ENCODE data around the gene PPP2R2D. TPM values are rescaled to one million over a fixed set of nuclear protein-coding genes. Genes with fewer than 3 reads are reported as not detected.

Gene PPP2R2D
- total and polyA plus RNA-seq, 2 donors = 29.3 to 32.3 TPM

GRCh38 chr10:131872827-131873375, 27.9 kb upstream of the PPP2R2D start:
- 81% methylated on average over 19 of the region's 19 CpGs for WGBS
- DNase-seq (ENCODE audit: low read depth in 6 of 9, low spot score in 9 of 9) = no peak
- H3K36me3 ChIP-seq (ENCODE audit: control insufficient read depth in 2 of 2, insufficient read depth in 2 of 2, low read length in 1 of 2) = no peaks in the 10 kb centered on the region

GRCh38 chr10:131874991-131875451, 25.8 kb upstream of the PPP2R2D start:
- Histone ChIP-seq H3K36me3 (ENCODE audit: control insufficient read depth in 2 of 2, insufficient read depth in 2 of 2, low read length in 1 of 2) (no peaks in the 10 kb centered on the region), H3K27ac (ENCODE audit: low read depth in 1 of 2, low read length in 1 of 2) (no peak overlapping the region), H3K4me3 (ENCODE audit: low read length in 2 of 2) (no peak overlapping the region), H3K4me1 (ENCODE audit: control insufficient read depth in 2 of 2, insufficient read depth in 2 of 2, low read length in 2 of 2) (no peaks in the 10 kb centered on the region), H3K9me3 (ENCODE audit: control insufficient read depth in 2 of 2, insufficient read depth in 1 of 2, low read length in 1 of 2) (no peaks in the 10 kb centered on the region), H3K27me3 (ENCODE audit: control insufficient read depth in 2 of 2, insufficient read depth in 1 of 2, low read length in 1 of 2) (peaks cover 3 to 9% of the 10 kb centered on the region in 2 donors)
- DNase-seq (ENCODE audit: low read depth in 6 of 9, low spot score in 9 of 9) = peak; percentile 22 to 74 (median 39)
- 6% methylated on average over 17 of the region's 17 CpGs for WGBS

More at GRCh38 chr10:131872827-131873375, 27.9 kb upstream of the PPP2R2D start:
- Histone ChIP-seq H3K27me3 (ENCODE audit: control insufficient read depth in 2 of 2, insufficient read depth in 1 of 2, low read length in 1 of 2) (peaks cover 3 to 9% of the 10 kb centered on the region in 2 donors), H3K4me1 (ENCODE audit: control insufficient read depth in 2 of 2, insufficient read depth in 2 of 2, low read length in 2 of 2) (no peaks in the 10 kb centered on the region), H3K27ac (ENCODE audit: low read depth in 1 of 2, low read length in 1 of 2) (peak overlapping the region in 1 of 2 donors; percentile 31), H3K4me3 (ENCODE audit: low read length in 2 of 2) (no peak overlapping the region), H3K9me3 (ENCODE audit: control insufficient read depth in 2 of 2, insufficient read depth in 1 of 2, low read length in 1 of 2) (no peaks in the 10 kb centered on the region)

GRCh38 chr10:131875501-131875900, 25.3 kb upstream of the PPP2R2D start:
- Histone ChIP-seq H3K27me3 (ENCODE audit: control insufficient read depth in 2 of 2, insufficient read depth in 1 of 2, low read length in 1 of 2) (peaks cover 3 to 9% of the 10 kb centered on the region in 2 donors), H3K27ac (ENCODE audit: low read depth in 1 of 2, low read length in 1 of 2) (no peak overlapping the region), H3K4me1 (ENCODE audit: control insufficient read depth in 2 of 2, insufficient read depth in 2 of 2, low read length in 2 of 2) (no peaks in the 10 kb centered on the region), H3K4me3 (ENCODE audit: low read length in 2 of 2) (no peak overlapping the region), H3K9me3 (ENCODE audit: control insufficient read depth in 2 of 2, insufficient read depth in 1 of 2, low read length in 1 of 2) (no peaks in the 10 kb centered on the region), H3K36me3 (ENCODE audit: control insufficient read depth in 2 of 2, insufficient read depth in 2 of 2, low read length in 1 of 2) (no peaks in the 10 kb centered on the region)
- 84% methylated on average over 10 of the region's 10 CpGs for WGBS
- no peak for DNase-seq (ENCODE audit: low read depth in 6 of 9, low spot score in 9 of 9)

- H3K27me3 ChIP-seq (ENCODE audit: control insufficient read depth in 2 of 2, insufficient read depth in 1 of 2, low read length in 1 of 2) = peaks cover 3 to 9% of the 10 kb centered on the region in 2 donors
- 83% methylated on average over 10 of the region's 10 CpGs for whole genome bisulfite sequencing
Measured at GRCh38 chr10:131876017-131876416, 24.8 kb upstream of the PPP2R2D start.

GRCh38 chr10:131876508-131876907, 24.3 kb upstream of the PPP2R2D start:
- no peak for DNase-seq (ENCODE audit: low read depth in 6 of 9, low spot score in 9 of 9)
- no peaks in the 10 kb centered on the region for H3K4me1 ChIP-seq (ENCODE audit: control insufficient read depth in 2 of 2, insufficient read depth in 2 of 2, low read length in 2 of 2)
- no peak overlapping the region for H3K27ac ChIP-seq (ENCODE audit: low read depth in 1 of 2, low read length in 1 of 2)
- H3K4me3 ChIP-seq (ENCODE audit: low read length in 2 of 2) = no peak overlapping the region
- H3K9me3 ChIP-seq (ENCODE audit: control insufficient read depth in 2 of 2, insufficient read depth in 1 of 2, low read length in 1 of 2) = peaks cover 0 to 3% of the 10 kb centered on the region in 2 donors
- H3K27me3 ChIP-seq (ENCODE audit: control insufficient read depth in 2 of 2, insufficient read depth in 1 of 2, low read length in 1 of 2) = peaks cover 3 to 9% of the 10 kb centered on the region in 2 donors
- H3K36me3 ChIP-seq (ENCODE audit: control insufficient read depth in 2 of 2, insufficient read depth in 2 of 2, low read length in 1 of 2) = no peaks in the 10 kb centered on the region
- WGBS = 69% methylated on average over 7 of the region's 7 CpGs

More at GRCh38 chr10:131876017-131876416, 24.8 kb upstream of the PPP2R2D start:
- H3K4me1 ChIP-seq (ENCODE audit: control insufficient read depth in 2 of 2, insufficient read depth in 2 of 2, low read length in 2 of 2) = no peaks in the 10 kb centered on the region
- H3K4me3 ChIP-seq (ENCODE audit: low read length in 2 of 2) = no peak overlapping the region
- DNase-seq (ENCODE audit: low read depth in 6 of 9, low spot score in 9 of 9) = no peak
- no peak overlapping the region for H3K27ac ChIP-seq (ENCODE audit: low read depth in 1 of 2, low read length in 1 of 2)
- H3K36me3 ChIP-seq (ENCODE audit: control insufficient read depth in 2 of 2, insufficient read depth in 2 of 2, low read length in 1 of 2) = no peaks in the 10 kb centered on the region
- H3K9me3 ChIP-seq (ENCODE audit: control insufficient read depth in 2 of 2, insufficient read depth in 1 of 2, low read length in 1 of 2) = peaks cover 0 to 3% of the 10 kb centered on the region in 2 donors

GRCh38 chr10:131880016-131880590, 20.7 kb upstream of the PPP2R2D start:
- no peak for DNase-seq (ENCODE audit: low read depth in 6 of 9, low spot score in 9 of 9)
- H3K27me3 ChIP-seq (ENCODE audit: control insufficient read depth in 2 of 2, insufficient read depth in 1 of 2, low read length in 1 of 2) = peaks cover 0 to 9% of the 10 kb centered on the region in 2 donors
- 92% methylated on average over 13 of the region's 13 CpGs for WGBS

GRCh38 chr10:131881104-131881880, 19.5 kb upstream of the PPP2R2D start:
- H3K4me3 ChIP-seq (ENCODE audit: low read length in 2 of 2) = no peak overlapping the region
- 81% methylated on average over 15 of the region's 15 CpGs for WGBS
- peaks cover 0 to 3% of the 10 kb centered on the region in 2 donors for H3K27me3 ChIP-seq (ENCODE audit: control insufficient read depth in 2 of 2, insufficient read depth in 1 of 2, low read length in 1 of 2)
- H3K4me1 ChIP-seq (ENCODE audit: control insufficient read depth in 2 of 2, insufficient read depth in 2 of 2, low read length in 2 of 2) = peaks cover 0 to 4% of the 10 kb centered on the region in 2 donors
- no peak for DNase-seq (ENCODE audit: low read depth in 6 of 9, low spot score in 9 of 9)
- H3K9me3 ChIP-seq (ENCODE audit: control insufficient read depth in 2 of 2, insufficient read depth in 1 of 2, low read length in 1 of 2) = peaks cover 3 to 26% of the 10 kb centered on the region in 2 donors
- no peak overlapping the region for H3K27ac ChIP-seq (ENCODE audit: low read depth in 1 of 2, low read length in 1 of 2)
- no peaks in the 10 kb centered on the region for H3K36me3 ChIP-seq (ENCODE audit: control insufficient read depth in 2 of 2, insufficient read depth in 2 of 2, low read length in 1 of 2)

More at GRCh38 chr10:131880016-131880590, 20.7 kb upstream of the PPP2R2D start:
- no peaks in the 10 kb centered on the region for H3K36me3 ChIP-seq (ENCODE audit: control insufficient read depth in 2 of 2, insufficient read depth in 2 of 2, low read length in 1 of 2)
- no peaks in the 10 kb centered on the region for H3K4me1 ChIP-seq (ENCODE audit: control insufficient read depth in 2 of 2, insufficient read depth in 2 of 2, low read length in 2 of 2)
- H3K4me3 ChIP-seq (ENCODE audit: low read length in 2 of 2) = no peak overlapping the region
- no peak overlapping the region for H3K27ac ChIP-seq (ENCODE audit: low read depth in 1 of 2, low read length in 1 of 2)
- peaks cover 3 to 26% of the 10 kb centered on the region in 2 donors for H3K9me3 ChIP-seq (ENCODE audit: control insufficient read depth in 2 of 2, insufficient read depth in 1 of 2, low read length in 1 of 2)

- H3K9me3 ChIP-seq (ENCODE audit: control insufficient read depth in 2 of 2, insufficient read depth in 1 of 2, low read length in 1 of 2) = peaks cover 3 to 26% of the 10 kb centered on the region in 2 donors
- H3K36me3 ChIP-seq (ENCODE audit: control insufficient read depth in 2 of 2, insufficient read depth in 2 of 2, low read length in 1 of 2) = no peaks in the 10 kb centered on the region
- H3K27ac ChIP-seq (ENCODE audit: low read depth in 1 of 2, low read length in 1 of 2) = no peak overlapping the region
- H3K4me1 ChIP-seq (ENCODE audit: control insufficient read depth in 2 of 2, insufficient read depth in 2 of 2, low read length in 2 of 2) = peaks cover 0 to 4% of the 10 kb centered on the region in 2 donors
- no peak overlapping the region for H3K4me3 ChIP-seq (ENCODE audit: low read length in 2 of 2)
- WGBS = 96% methylated on average over 8 of the region's 8 CpGs
- peaks cover 0 to 3% of the 10 kb centered on the region in 2 donors for H3K27me3 ChIP-seq (ENCODE audit: control insufficient read depth in 2 of 2, insufficient read depth in 1 of 2, low read length in 1 of 2)
- DNase-seq (ENCODE audit: low read depth in 6 of 9, low spot score in 9 of 9) = no peak
Measured at GRCh38 chr10:131882151-131882550, 18.7 kb upstream of the PPP2R2D start.

Measured in thymus (tissue), 11 donors.